Measurements from ENCODE around the gene LHPP. TPM values are rescaled to one million over a fixed set of nuclear protein-coding genes. Genes with fewer than 3 reads are reported as not detected.
A peak's percentile ranks its signal among the peaks of the same experiment; 100 is the strongest.

Gene LHPP
- total RNA-seq, 2 experiments from 2014 or later = 11.1 to 15.1 TPM

DNA sequence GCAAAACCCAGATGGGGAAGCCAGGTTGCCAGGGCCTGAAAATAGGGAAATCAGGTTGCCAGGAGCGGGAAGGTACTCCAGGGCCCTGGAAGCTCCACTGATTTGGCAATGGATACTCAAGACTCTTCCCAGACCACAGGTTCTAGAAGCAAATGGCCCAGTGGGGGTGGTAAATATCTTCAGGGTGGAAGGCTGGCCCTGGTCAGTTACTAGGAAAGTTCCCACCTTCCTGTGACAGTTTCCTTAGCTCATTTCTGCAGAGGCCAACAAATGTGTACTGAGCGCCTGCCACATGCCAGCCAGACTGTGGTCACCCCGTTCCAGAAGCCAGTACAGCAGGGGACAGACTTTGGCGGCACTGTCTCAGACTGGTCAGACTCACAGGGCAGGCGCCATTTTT, 168.9 kb downstream of the LHPP start:
- peaks cover 35% of the 10 kb centered on the region for H3K4me1 Mint-ChIP-seq (ENCODE audit: low read depth)
- H3K27ac Mint-ChIP-seq = no peak overlapping the region
- intact Hi-C loops (cut with micrococcal nuclease) = no loop called here
- DNase-seq = no peak
- peaks cover 8% of the 10 kb centered on the region for H3K36me3 Mint-ChIP-seq (ENCODE audit: low read depth)
- no peak for ATAC-seq
- H3K9me3 Mint-ChIP-seq = peaks cover 9% of the 10 kb centered on the region
- POLR2A ChIA-PET = interaction anchor here (1.4 kb wide), 1 partner anchor 111 kb away, joined by 3 read pairs; no protein-coding TSS in a partner anchor
- CTCF ChIA-PET = interaction anchor here (1.0 kb wide), 2 partner anchors 18 to 111 kb away, joined by 3 read pairs; no protein-coding TSS in a partner anchor
- H3K4me3 Mint-ChIP-seq = no peak overlapping the region
- TF ChIP-seq, protein P1, sequence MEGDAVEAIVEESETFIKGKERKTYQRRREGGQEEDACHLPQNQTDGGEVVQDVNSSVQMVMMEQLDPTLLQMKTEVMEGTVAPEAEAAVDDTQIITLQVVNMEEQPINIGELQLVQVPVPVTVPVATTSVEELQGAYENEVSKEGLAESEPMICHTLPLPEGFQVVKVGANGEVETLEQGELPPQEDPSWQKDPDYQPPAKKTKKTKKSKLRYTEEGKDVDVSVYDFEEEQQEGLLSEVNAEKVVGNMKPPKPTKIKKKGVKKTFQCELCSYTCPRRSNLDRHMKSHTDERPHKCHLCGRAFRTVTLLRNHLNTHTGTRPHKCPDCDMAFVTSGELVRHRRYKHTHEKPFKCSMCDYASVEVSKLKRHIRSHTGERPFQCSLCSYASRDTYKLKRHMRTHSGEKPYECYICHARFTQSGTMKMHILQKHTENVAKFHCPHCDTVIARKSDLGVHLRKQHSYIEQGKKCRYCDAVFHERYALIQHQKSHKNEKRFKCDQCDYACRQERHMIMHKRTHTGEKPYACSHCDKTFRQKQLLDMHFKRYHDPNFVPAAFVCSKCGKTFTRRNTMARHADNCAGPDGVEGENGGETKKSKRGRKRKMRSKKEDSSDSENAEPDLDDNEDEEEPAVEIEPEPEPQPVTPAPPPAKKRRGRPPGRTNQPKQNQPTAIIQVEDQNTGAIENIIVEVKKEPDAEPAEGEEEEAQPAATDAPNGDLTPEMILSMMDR (IDR thresholded peaks at IDR 0.05) = no peak
- no peaks in the 10 kb centered on the region for H3K27me3 Mint-ChIP-seq

DNA sequence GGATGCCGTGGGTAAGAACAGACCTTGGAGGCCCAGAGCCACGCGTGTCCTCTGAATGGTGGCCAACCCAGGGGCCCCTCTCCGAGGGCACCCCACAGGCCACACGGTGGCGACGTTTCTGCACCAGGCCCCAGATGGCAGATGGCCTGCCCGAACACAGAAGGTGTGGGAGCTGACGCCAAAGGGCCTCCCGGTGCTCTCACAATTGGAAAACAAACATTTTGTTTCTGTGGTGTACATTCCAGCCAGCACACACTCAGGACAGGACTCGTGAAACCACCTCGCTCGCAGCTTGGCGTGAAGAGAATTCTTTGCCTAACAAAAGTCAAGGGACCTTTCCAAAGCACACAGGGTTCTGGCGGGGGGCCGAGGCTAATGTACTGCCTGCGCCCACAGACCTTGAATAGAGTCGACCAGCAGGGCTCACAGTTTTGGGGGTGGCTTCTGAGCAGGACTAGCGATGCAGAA, 170.5 kb downstream of the LHPP start:
- DNase-seq = peak; percentile 58

DNA sequence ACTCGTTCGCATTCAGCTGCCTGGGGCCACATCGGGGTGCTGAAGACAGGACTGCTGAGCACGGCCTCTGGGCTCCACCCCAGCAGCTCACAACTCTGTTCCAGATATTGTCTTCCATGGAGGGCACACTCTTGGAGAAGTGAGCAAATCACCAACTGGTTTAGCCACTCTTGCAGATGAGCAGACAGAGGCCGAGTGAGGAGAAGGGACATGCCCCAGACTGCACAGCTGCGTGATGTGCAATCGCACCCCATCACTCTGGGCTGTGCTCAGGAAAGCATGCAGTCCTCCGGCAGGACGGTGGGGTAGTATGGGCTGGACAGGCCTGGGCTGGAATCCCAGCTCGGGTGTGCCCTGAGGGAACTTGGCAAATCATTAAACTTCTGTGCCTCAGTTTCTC, 170.9 kb downstream of the LHPP start:
- TF ChIP-seq, protein P1 (IDR thresholded peaks at IDR 0.05) = no peak
- Mint-ChIP-seq H3K27me3 (no peaks in the 10 kb centered on the region), H3K9me3 (peaks cover 9% of the 10 kb centered on the region), H3K4me3 (no peak overlapping the region), H3K4me1 (ENCODE audit: low read depth) (peaks cover 41% of the 10 kb centered on the region), H3K36me3 (ENCODE audit: low read depth) (peaks cover 8% of the 10 kb centered on the region), H3K27ac (no peak overlapping the region)
- intact Hi-C loops (cut with micrococcal nuclease) = no loop called here
- no peak for DNase-seq
- no peak for ATAC-seq
- ChIA-PET POLR2A (interaction anchor here (0.8 kb wide), 1 partner anchor 15 kb away, joined by 3 read pairs; no protein-coding TSS in a partner anchor), CTCF (interaction anchor here (0.7 to 3.2 kb wide), 8 partner anchors 10 to 113 kb away, joined by 3 to 27 read pairs (median 4); partner anchors contain the start of gene FAM53B)

More for the DNA sequence above, 170.5 kb downstream of the LHPP start:
- peaks cover 41% of the 10 kb centered on the region for H3K4me1 Mint-ChIP-seq (ENCODE audit: low read depth)
- TF ChIP-seq, protein P1 (IDR thresholded peaks at IDR 0.05) = peak; percentile 28
- H3K27me3 Mint-ChIP-seq = no peaks in the 10 kb centered on the region
- ChIA-PET POLR2A (interaction anchor here (0.8 kb wide), 1 partner anchor 16 kb away, joined by 3 read pairs; no protein-coding TSS in a partner anchor), CTCF (interaction anchor here (0.7 to 3.2 kb wide), 8 partner anchors 11 to 113 kb away, joined by 3 to 27 read pairs (median 4); partner anchors contain the start of gene FAM53B)
- H3K4me3 Mint-ChIP-seq = no peak overlapping the region
- H3K36me3 Mint-ChIP-seq (ENCODE audit: low read depth) = peaks cover 8% of the 10 kb centered on the region
- ATAC-seq = peak; percentile 57
- H3K9me3 Mint-ChIP-seq = peaks cover 9% of the 10 kb centered on the region
- intact Hi-C loops (cut with micrococcal nuclease) = no loop called here
- no peak overlapping the region for H3K27ac Mint-ChIP-seq

DNA sequence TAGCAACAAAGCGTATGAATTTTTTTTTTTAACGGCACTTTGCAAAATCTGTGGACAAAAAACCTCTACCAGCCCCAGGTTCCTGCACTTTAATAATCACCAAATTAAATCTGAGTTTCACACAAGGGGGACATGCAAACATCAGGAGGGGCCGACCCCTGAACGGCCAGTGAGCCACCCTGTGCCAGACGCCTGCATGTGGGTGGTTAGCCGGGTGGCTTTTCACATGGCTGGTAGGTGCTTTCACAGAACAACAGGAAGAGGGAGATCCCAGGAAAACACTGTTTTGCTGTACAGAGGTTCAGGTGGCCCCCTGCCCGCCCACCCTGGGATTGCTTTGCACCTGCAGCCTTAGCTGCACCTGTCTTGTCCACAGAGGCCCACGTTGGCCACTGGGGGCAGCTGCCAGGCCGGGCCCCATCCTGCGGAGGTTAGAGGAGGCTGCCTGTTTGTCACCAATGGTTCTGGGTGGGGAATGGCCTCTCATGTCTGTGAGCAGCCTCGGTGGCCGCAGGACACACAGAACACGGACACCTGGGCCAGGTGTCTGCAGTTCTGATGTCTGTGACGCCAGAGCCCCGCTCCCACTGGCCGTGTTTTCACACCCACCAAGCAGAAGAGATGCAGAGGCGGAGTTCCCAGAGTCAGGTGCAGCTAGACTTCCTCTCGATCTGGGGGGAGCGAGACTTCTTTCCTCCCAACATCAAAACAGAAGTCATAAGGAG, 174.8 kb downstream of the LHPP start:
- TF ChIP-seq, protein P1 (IDR thresholded peaks at IDR 0.05) = peak; percentile 52
- Mint-ChIP-seq H3K4me3 (peak overlapping the region; percentile 27), H3K27ac (peak overlapping the region; percentile 72), H3K36me3 (ENCODE audit: low read depth) (peaks cover 8% of the 10 kb centered on the region), H3K4me1 (ENCODE audit: low read depth) (peaks cover 55% of the 10 kb centered on the region), H3K9me3 (peaks cover 9% of the 10 kb centered on the region), H3K27me3 (no peaks in the 10 kb centered on the region)
- DNase-seq (peak; percentile 45), ATAC-seq (peak; percentile 57)
- POLR2A ChIA-PET = interaction anchor here (1.3 kb wide), 1 partner anchor 52 kb away, joined by 4 read pairs; no protein-coding TSS in a partner anchor
- CTCF ChIA-PET = interaction anchor here (0.8 to 2.0 kb wide), 9 partner anchors 9 to 110 kb away, joined by 3 to 9 read pairs (median 4); no protein-coding TSS in a partner anchor
- intact Hi-C loops (cut with micrococcal nuclease) = no loop called here

Data from activated CD8-positive, alpha-beta T cell treated with anti-CD3 and anti-CD28 coated beads for 36 hours (primary cell).